ENCODE results near the gene ZHX3. TPM values are rescaled to one million over a fixed set of nuclear protein-coding genes. Genes with fewer than 3 reads are reported as not detected.

Gene ZHX3
- total RNA-seq, 1 donor from 2014 or later: 34.5 TPM

GRCh38 chr20:41329435-41330342, 12.2 kb upstream of the ZHX3 start:
- H3K4me3 ChIP-seq: no peak overlapping the region
- no peaks in the 10 kb centered on the region for H3K27me3 ChIP-seq (ENCODE audit: low read depth)
- H3K4me1 ChIP-seq: peaks cover 26% of the 10 kb centered on the region
- DNase-seq (peak; percentile 71), ATAC-seq (peak; percentile 86 to 91)
- intact Hi-C loops (cut with DNase I): no loop called here
- peak overlapping the region; percentile 67 for H3K27ac ChIP-seq
- TF ChIP-seq CTCF (IDR thresholded peaks at IDR 0.05): no peak
- H3K36me3 ChIP-seq: no peaks in the 10 kb centered on the region
- no peaks in the 10 kb centered on the region for H3K9me3 ChIP-seq

- no peak overlapping the region for H3K4me3 ChIP-seq
- no peaks in the 10 kb centered on the region for H3K27me3 ChIP-seq (ENCODE audit: low read depth)
- no peak for DNase-seq
- intact Hi-C loops (cut with DNase I): no loop called here
- peaks cover 20% of the 10 kb centered on the region for H3K4me1 ChIP-seq
- no peaks in the 10 kb centered on the region for H3K36me3 ChIP-seq
- no peak for ATAC-seq
- no peak overlapping the region for H3K27ac ChIP-seq
- no peaks in the 10 kb centered on the region for H3K9me3 ChIP-seq
- no peak for TF ChIP-seq CTCF (IDR thresholded peaks at IDR 0.05)
These were observed 9.6 kb upstream of the ZHX3 start for GRCh38 chr20:41327178-41327577.

- H3K9me3 ChIP-seq: no peaks in the 10 kb centered on the region
- TF ChIP-seq CTCF (IDR thresholded peaks at IDR 0.05): no peak
- H3K4me3 ChIP-seq: no peak overlapping the region
- H3K27ac ChIP-seq: no peak overlapping the region
- no peaks in the 10 kb centered on the region for H3K27me3 ChIP-seq (ENCODE audit: low read depth)
- peaks cover 15% of the 10 kb centered on the region for H3K4me1 ChIP-seq
- ATAC-seq (no peak), DNase-seq (no peak)
- H3K36me3 ChIP-seq: no peaks in the 10 kb centered on the region
- intact Hi-C loops (cut with DNase I): no loop called here
These were observed 3.4 kb upstream of the ZHX3 start for GRCh38 chr20:41320976-41321375.

GRCh38 chr20:41320441-41320840, 2.9 kb upstream of the ZHX3 start:
- H3K9me3 ChIP-seq: no peaks in the 10 kb centered on the region
- DNase-seq (no peak), ATAC-seq (no peak)
- no peaks in the 10 kb centered on the region for H3K27me3 ChIP-seq (ENCODE audit: low read depth)
- no peak overlapping the region for H3K4me3 ChIP-seq
- H3K4me1 ChIP-seq: peaks cover 16% of the 10 kb centered on the region
- no peaks in the 10 kb centered on the region for H3K36me3 ChIP-seq
- intact Hi-C loops (cut with DNase I): no loop called here
- no peak for TF ChIP-seq CTCF (IDR thresholded peaks at IDR 0.05)
- no peak overlapping the region for H3K27ac ChIP-seq

- DNase-seq (no peak), ATAC-seq (no peak)
- Histone ChIP-seq H3K27me3 (ENCODE audit: low read depth) (no peaks in the 10 kb centered on the region), H3K27ac (peak overlapping the region; percentile 90), H3K36me3 (no peaks in the 10 kb centered on the region), H3K9me3 (no peaks in the 10 kb centered on the region), H3K4me3 (peak overlapping the region; percentile 79), H3K4me1 (peaks cover 16% of the 10 kb centered on the region)
- intact Hi-C loops (cut with DNase I): no loop called here
- no peak for TF ChIP-seq CTCF (IDR thresholded peaks at IDR 0.05)
These were observed 729 bp upstream of the ZHX3 start for GRCh38 chr20:41318271-41318649.
